Colonic mucosa (tissue), 4 donors: ENCODE measurements around the gene NAPEPLD. TPM values are rescaled to one million over a fixed set of nuclear protein-coding genes. Genes with fewer than 3 reads are reported as not detected.
A peak's percentile ranks its signal among the peaks of the same experiment; 100 is the strongest.

ENCODE experiments used
- DNase-seq: peaks from one replicate; pipeline ENCODE4 v3.0.0-alpha.2; 2020
- H3K27ac ChIP-seq: fragments of 200-600 bp; one replicate; pipeline ENCODE4 v1.8.0; 2021
- H3K27me3 ChIP-seq: fragments of 200-600 bp; one replicate; pipeline ENCODE4 v1.8.0; 2021
- H3K36me3 ChIP-seq: fragments of 200-600 bp; one replicate; pipeline ENCODE4 v1.8.0; 2021
- H3K4me1 ChIP-seq: fragments of 200-600 bp; one replicate; pipeline ENCODE4 v1.8.0; 2021; ENCODE audit warnings: mild to moderate bottlenecking
- H3K4me3 ChIP-seq: fragments of 200-600 bp; one replicate; pipeline ENCODE4 v1.8.0; 2021
- H3K9ac ChIP-seq, 2 donors: one replicate each; pipeline ENCODE4 v1.7.0; 2013; ENCODE audit warnings: control low read depth in 2 of 2, low read depth in 2 of 2, low read length in 2 of 2
- H3K9me3 ChIP-seq: fragments of 200-600 bp; one replicate; pipeline ENCODE4 v1.8.0; 2021
- intact Hi-C: fragments of 100-400 bp; cut with DNase I; formaldehyde crosslinking; loops from one replicate; pipeline ENCODE4 v1.14.1; 2022
- total RNA-seq, 2 donors: library from RNA; stranded (reverse); fragmentation: NEBNext Ultra II Directional in 1 of 2; extraction: Animal tissue kit (Norgen Biotek cat#: 25700) in 1 of 2; gene quantifications; one replicate each; pipeline ENCODE4 v1.2.1, GENCODE V29; 2021
- TF ChIP-seq, protein P1 (sequence below): fragments of 200-600 bp; IDR thresholded peaks from one replicate; pipeline ENCODE4 v1.8.0; 2022; ENCODE audit warnings: antibody characterized with exemption, mild to moderate bottlenecking
- donor health status: healthy.
- donor health status: DM: no; HTN: no; CAD: no.
- donor health status: DM: no; HTN: no; CAD: no.

NAPEPLD gene
- total RNA-seq, 2 donors from 2014 or later = 61.4 to 64.6 TPM

- Histone ChIP-seq H3K4me3 (peak overlapping the region; percentile 4), H3K9ac (peak overlapping the region in 1 of 2 donors; percentile 13), H3K9me3 (no peaks in the 10 kb centered on the region), H3K27ac (peak overlapping the region; percentile 70), H3K27me3 (no peaks in the 10 kb centered on the region), H3K36me3 (peaks cover 4% of the 10 kb centered on the region), H3K4me1 (no peaks in the 10 kb centered on the region)
- DNase-seq = no peak
- intact Hi-C loops = no loop called here
- TF ChIP-seq, protein P1, sequence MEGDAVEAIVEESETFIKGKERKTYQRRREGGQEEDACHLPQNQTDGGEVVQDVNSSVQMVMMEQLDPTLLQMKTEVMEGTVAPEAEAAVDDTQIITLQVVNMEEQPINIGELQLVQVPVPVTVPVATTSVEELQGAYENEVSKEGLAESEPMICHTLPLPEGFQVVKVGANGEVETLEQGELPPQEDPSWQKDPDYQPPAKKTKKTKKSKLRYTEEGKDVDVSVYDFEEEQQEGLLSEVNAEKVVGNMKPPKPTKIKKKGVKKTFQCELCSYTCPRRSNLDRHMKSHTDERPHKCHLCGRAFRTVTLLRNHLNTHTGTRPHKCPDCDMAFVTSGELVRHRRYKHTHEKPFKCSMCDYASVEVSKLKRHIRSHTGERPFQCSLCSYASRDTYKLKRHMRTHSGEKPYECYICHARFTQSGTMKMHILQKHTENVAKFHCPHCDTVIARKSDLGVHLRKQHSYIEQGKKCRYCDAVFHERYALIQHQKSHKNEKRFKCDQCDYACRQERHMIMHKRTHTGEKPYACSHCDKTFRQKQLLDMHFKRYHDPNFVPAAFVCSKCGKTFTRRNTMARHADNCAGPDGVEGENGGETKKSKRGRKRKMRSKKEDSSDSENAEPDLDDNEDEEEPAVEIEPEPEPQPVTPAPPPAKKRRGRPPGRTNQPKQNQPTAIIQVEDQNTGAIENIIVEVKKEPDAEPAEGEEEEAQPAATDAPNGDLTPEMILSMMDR = no peak
Measured at GRCh38 chr7:103129702-103130549, 19.0 kb downstream of the NAPEPLD start.

GRCh38 chr7:103127006-103127405 lies 21.9 kb downstream of the NAPEPLD start:
- Histone ChIP-seq H3K4me3 (no peak overlapping the region), H3K9ac (no peak overlapping the region), H3K9me3 (no peaks in the 10 kb centered on the region), H3K36me3 (peaks cover 4% of the 10 kb centered on the region), H3K27me3 (no peaks in the 10 kb centered on the region), H3K27ac (no peak overlapping the region), H3K4me1 (peaks cover 3% of the 10 kb centered on the region)
- intact Hi-C loops = no loop called here
- TF ChIP-seq, protein P1 = no peak
- DNase-seq = no peak

GRCh38 chr7:103124429-103124979 lies 24.4 kb downstream of the NAPEPLD start:
- no peak for DNase-seq
- Histone ChIP-seq H3K27ac (peak overlapping the region; percentile 21), H3K36me3 (peaks cover 3% of the 10 kb centered on the region), H3K4me1 (peaks cover 4% of the 10 kb centered on the region), H3K27me3 (no peaks in the 10 kb centered on the region), H3K9ac (no peak overlapping the region), H3K9me3 (no peaks in the 10 kb centered on the region), H3K4me3 (no peak overlapping the region)
- intact Hi-C loops = no loop called here
- TF ChIP-seq, protein P1 = no peak

DNA sequence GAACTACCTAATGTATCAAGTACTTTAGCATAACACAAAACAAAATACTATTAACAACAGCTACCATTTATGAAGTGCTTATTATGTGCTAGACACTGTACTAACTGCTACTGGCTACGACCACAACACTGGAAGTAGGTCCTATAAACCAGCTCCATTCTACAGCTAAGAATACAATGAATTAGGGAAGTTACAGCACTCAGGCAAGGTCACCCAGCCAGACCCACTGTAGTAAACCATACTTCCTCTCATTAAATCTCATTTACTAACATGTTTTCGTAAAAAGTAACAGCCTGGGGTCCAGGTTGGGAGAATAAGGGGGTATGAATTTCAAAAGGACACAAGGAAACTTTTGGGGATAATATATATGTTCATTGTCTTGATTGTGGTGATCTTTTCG lies 25.4 kb downstream of the NAPEPLD start:
- intact Hi-C loops = no loop called here
- TF ChIP-seq, protein P1 = no peak
- DNase-seq = no peak
- Histone ChIP-seq H3K27me3 (no peaks in the 10 kb centered on the region), H3K4me3 (no peak overlapping the region), H3K4me1 (peaks cover 4% of the 10 kb centered on the region), H3K36me3 (no peaks in the 10 kb centered on the region), H3K9me3 (no peaks in the 10 kb centered on the region), H3K9ac (no peak overlapping the region), H3K27ac (no peak overlapping the region)

DNA sequence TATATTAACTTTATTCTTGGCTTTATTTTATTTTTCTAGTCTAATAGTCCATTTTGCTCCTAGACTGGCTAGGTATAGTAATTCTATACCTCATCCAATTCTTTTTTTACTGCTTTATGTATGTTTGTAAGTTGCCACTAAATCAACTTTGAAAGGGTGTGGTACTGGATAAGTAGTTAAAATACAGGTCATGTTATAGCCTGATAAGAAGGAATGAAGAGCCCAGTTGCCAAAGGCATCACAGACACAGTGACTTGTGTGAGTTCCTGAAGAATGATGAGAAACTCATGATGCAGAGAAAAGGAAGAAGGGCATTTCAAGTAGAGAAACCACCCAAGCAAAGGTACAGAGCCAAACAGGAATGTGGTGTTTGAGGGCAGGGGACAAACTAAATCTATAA lies 27.3 kb downstream of the NAPEPLD start:
- DNase-seq = no peak
- TF ChIP-seq, protein P1 = no peak
- no peaks in the 10 kb centered on the region for H3K27me3 ChIP-seq
- intact Hi-C loops = no loop called here
- H3K36me3 ChIP-seq = no peaks in the 10 kb centered on the region
- peaks cover 4% of the 10 kb centered on the region for H3K4me1 ChIP-seq
- H3K9me3 ChIP-seq = no peaks in the 10 kb centered on the region
- H3K9ac ChIP-seq = no peak overlapping the region
- H3K4me3 ChIP-seq = no peak overlapping the region
- H3K27ac ChIP-seq = peak overlapping the region; percentile 52
